Hepatocyte (in vitro differentiated cells): ENCODE results near the gene PHKG2.

Source experiments
- EZH2 ChIP-seq: fragments of 200-600 bp; sonication (generic); IDR thresholded peaks from 2 replicates; pipeline ENCODE4 v1.6.1; 2016; ENCODE audit warnings: antibody characterized with exemption, mild to moderate bottlenecking, borderline replicate concordance
- EZH2phosphoT487 ChIP-seq: fragments of 200-600 bp; sonication (generic); IDR thresholded peaks from one replicate; pipeline ENCODE4 v1.6.1; 2018; ENCODE audit warnings: antibody characterized with exemption, mild to moderate bottlenecking, low read depth, moderate library complexity; ENCODE audit not compliant: unreplicated experiment, severe bottlenecking
- TF ChIP-seq, protein P1 (sequence below): fragments of 200-600 bp; sonication (generic); IDR thresholded peaks from 2 replicates; pipeline ENCODE4 v1.5.1; 2016; ENCODE audit warnings: antibody characterized with exemption, mild to moderate bottlenecking; ENCODE audit not compliant: poor library complexity

DNA sequence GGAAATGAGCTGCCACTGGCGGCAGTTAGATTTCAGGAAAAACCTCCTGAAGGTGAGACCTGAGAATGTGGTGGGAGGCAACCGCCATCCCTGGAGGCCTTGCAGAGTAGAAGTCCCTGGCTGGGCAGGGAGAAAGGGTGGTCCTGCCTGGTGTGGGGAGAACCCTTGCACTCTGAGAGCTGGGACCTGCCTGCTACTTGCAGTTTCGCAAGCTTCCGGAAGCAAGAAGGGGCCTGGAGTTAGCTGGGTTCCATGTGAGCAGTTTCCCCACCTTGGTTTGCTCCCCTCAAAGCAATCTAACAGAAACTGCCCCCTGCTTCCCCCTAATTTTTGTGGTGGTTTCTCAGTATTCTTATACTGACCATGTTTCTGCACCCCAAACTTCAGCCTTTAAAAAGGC lies 32.3 kb downstream of the PHKG2 start:
- TF ChIP-seq, protein P1, sequence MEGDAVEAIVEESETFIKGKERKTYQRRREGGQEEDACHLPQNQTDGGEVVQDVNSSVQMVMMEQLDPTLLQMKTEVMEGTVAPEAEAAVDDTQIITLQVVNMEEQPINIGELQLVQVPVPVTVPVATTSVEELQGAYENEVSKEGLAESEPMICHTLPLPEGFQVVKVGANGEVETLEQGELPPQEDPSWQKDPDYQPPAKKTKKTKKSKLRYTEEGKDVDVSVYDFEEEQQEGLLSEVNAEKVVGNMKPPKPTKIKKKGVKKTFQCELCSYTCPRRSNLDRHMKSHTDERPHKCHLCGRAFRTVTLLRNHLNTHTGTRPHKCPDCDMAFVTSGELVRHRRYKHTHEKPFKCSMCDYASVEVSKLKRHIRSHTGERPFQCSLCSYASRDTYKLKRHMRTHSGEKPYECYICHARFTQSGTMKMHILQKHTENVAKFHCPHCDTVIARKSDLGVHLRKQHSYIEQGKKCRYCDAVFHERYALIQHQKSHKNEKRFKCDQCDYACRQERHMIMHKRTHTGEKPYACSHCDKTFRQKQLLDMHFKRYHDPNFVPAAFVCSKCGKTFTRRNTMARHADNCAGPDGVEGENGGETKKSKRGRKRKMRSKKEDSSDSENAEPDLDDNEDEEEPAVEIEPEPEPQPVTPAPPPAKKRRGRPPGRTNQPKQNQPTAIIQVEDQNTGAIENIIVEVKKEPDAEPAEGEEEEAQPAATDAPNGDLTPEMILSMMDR, result no peak
- TF ChIP-seq EZH2 (no peak), EZH2phosphoT487 (no peak)
